ENCODE data around the gene LRTM2. TPM values are rescaled to one million over a fixed set of nuclear protein-coding genes. Genes with fewer than 3 reads are reported as not detected.

The LRTM2 gene
- total and polyA plus RNA-seq, 2 experiments from 2014 or later, result not detected

DNA sequence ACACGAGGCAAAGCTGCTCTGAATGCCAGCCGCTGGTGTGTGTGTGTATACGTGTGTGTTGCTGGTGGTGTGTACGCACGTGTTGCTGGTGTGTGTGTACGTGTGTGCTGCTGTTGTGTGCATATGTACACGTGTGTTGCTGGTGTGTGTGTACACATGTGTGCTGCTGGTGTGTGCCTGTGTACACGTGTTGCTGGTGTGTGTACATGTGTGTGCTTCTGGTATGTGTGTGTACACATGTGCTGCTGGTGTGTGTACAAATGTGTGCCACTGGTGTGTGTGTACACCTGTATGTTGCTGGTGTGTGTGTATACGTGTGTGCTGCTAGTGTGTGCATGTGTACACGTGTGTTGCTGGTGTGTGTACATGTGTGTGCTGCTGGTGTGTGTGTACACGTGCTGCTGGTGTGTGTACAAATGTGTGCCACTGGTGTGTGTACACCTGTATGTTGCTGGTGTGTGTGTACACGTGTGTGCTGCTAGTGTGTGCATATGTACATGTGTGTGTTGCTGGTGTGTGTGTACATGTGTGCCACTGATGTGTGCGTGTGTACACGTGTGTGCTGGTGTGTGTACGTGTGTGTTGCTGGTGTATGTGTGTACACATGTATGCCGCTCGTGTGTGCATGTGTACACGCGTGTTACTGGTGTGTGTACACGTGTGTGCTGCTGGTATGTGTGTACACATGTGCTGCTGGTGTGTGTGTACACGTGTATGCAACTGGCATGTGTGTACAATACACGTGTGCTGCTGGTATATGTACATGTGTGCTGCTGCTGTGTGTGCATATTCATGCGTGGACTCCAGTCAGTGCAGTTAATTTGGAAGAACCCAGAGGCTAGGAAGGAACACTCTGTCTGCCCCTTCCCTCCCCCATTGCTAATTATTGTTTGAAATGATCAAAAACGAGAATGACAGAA is 50.9 kb downstream of the LRTM2 start:
- H3K36me3 ChIP-seq (replicated peaks; ENCODE audit: insufficient read depth, low read depth), result no peaks in the 10 kb centered on the region
- no peaks in the 10 kb centered on the region for H3K9me3 ChIP-seq (ENCODE audit: low read depth)
- TF ChIP-seq EZH2phosphoT487 (IDR thresholded peaks at IDR 0.05; ENCODE audit: low read depth, severe bottlenecking, unreplicated experiment), result no peak
- no peak for TF ChIP-seq CTCF (IDR thresholded peaks at IDR 0.05; ENCODE audit: poor library complexity)
- TF ChIP-seq EZH2 (IDR thresholded peaks at IDR 0.05; ENCODE audit: borderline replicate concordance), result no peak
- H2AFZ ChIP-seq, result no peak overlapping the region
- no peak overlapping the region for H3K27ac ChIP-seq
- DNase-seq (ENCODE audit: low spot score), result no peak
- no peak overlapping the region for H3K4me3 ChIP-seq
- no peaks in the 10 kb centered on the region for H3K79me2 ChIP-seq
- WGBS (ENCODE audit: low lambda C conversion rate, missing lambda C conversion rate), result 93% methylated on average over 24 of the region's 24 CpGs
- no peaks in the 10 kb centered on the region for H4K20me1 ChIP-seq (ENCODE audit: insufficient read depth, poor library complexity, severe bottlenecking)
- no peak overlapping the region for H3K4me2 ChIP-seq
- peaks cover 3% of the 10 kb centered on the region for H3K27me3 ChIP-seq
- H3K9me2 ChIP-seq (replicated peaks; ENCODE audit: insufficient read depth), result no peaks in the 10 kb centered on the region
- no peaks in the 10 kb centered on the region for H3K4me1 ChIP-seq (ENCODE audit: insufficient read depth)

- Histone ChIP-seq H3K9me2 (replicated peaks; ENCODE audit: insufficient read depth) (no peaks in the 10 kb centered on the region), H3K4me3 (no peak overlapping the region), H2AFZ (no peak overlapping the region), H3K36me3 (replicated peaks; ENCODE audit: insufficient read depth, low read depth) (no peaks in the 10 kb centered on the region), H3K4me2 (no peak overlapping the region), H4K20me1 (ENCODE audit: insufficient read depth, poor library complexity, severe bottlenecking) (no peaks in the 10 kb centered on the region), H3K27me3 (peaks cover 3% of the 10 kb centered on the region), H3K27ac (no peak overlapping the region), H3K9me3 (ENCODE audit: low read depth) (no peaks in the 10 kb centered on the region), H3K79me2 (no peaks in the 10 kb centered on the region), H3K4me1 (ENCODE audit: insufficient read depth) (no peaks in the 10 kb centered on the region)
- TF ChIP-seq CTCF (IDR thresholded peaks at IDR 0.05; ENCODE audit: poor library complexity) (no peak), EZH2phosphoT487 (IDR thresholded peaks at IDR 0.05; ENCODE audit: low read depth, severe bottlenecking, unreplicated experiment) (no peak), EZH2 (IDR thresholded peaks at IDR 0.05; ENCODE audit: borderline replicate concordance) (no peak)
- DNase-seq (ENCODE audit: low spot score), result no peak
- WGBS (ENCODE audit: low lambda C conversion rate, missing lambda C conversion rate), result 81% methylated on average over 6 of the region's 6 CpGs
Measured at GRCh38 chr12:1872001-1872400, 51.6 kb downstream of the LRTM2 start.

DNA sequence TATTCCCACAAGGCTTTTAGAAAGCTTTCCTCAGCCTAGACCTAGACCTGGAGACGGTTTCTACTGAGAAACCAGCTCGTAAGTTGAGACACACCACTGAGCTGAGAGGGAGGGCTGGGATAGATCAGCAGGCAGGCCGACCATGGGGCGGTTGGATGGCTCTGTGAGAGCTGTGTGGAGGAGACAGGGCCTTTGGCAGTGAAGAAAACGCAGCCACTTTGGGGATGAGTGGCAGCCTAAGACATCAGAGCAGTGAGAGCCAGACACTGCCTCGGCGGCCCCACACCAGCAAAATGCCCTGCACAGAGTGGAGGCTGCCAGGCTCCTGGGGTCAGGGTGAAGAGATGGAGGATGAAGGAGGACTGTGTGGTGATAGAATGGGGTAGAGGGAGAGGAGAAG is 52.1 kb downstream of the LRTM2 start:
- no peak for DNase-seq (ENCODE audit: low spot score)
- Histone ChIP-seq H3K79me2 (no peaks in the 10 kb centered on the region), H3K27me3 (peaks cover 3% of the 10 kb centered on the region), H3K4me1 (ENCODE audit: insufficient read depth) (no peaks in the 10 kb centered on the region), H3K36me3 (replicated peaks; ENCODE audit: insufficient read depth, low read depth) (no peaks in the 10 kb centered on the region), H3K9me3 (ENCODE audit: low read depth) (no peaks in the 10 kb centered on the region), H3K9me2 (replicated peaks; ENCODE audit: insufficient read depth) (no peaks in the 10 kb centered on the region), H3K4me2 (no peak overlapping the region), H2AFZ (no peak overlapping the region), H4K20me1 (ENCODE audit: insufficient read depth, poor library complexity, severe bottlenecking) (no peaks in the 10 kb centered on the region), H3K4me3 (no peak overlapping the region), H3K27ac (no peak overlapping the region)
- no peak for TF ChIP-seq EZH2 (IDR thresholded peaks at IDR 0.05; ENCODE audit: borderline replicate concordance)
- TF ChIP-seq EZH2phosphoT487 (IDR thresholded peaks at IDR 0.05; ENCODE audit: low read depth, severe bottlenecking, unreplicated experiment), result no peak
- no peak for TF ChIP-seq CTCF (IDR thresholded peaks at IDR 0.05; ENCODE audit: poor library complexity)
- WGBS (ENCODE audit: low lambda C conversion rate, missing lambda C conversion rate), result 76% methylated on average over 7 of the region's 7 CpGs
